ENCODE data around the gene FASN.

Gene FASN

GRCh38 chr17:82072827-82073226 is 25.2 kb downstream of the FASN start:
- DNase-seq, result no peak

DNA sequence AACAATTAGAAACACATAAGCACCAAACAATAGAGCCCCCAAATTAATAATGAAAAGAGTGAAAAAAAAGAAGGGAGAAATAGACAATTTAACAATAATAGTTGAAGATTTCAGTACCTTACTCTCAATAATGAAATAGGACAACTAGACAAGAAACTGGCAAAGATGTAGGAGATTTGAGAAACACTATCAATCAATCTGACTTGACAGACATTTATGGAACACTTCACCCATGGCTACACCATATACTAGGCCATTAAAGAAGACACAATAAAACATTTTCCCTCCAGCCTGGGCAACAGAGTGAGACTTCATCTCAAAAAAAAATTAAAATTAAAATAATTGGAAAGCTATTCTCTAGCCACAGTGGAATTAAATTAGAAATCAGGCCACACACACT is 27.4 kb downstream of the FASN start:
- DNase-seq, result no peak

DNA sequence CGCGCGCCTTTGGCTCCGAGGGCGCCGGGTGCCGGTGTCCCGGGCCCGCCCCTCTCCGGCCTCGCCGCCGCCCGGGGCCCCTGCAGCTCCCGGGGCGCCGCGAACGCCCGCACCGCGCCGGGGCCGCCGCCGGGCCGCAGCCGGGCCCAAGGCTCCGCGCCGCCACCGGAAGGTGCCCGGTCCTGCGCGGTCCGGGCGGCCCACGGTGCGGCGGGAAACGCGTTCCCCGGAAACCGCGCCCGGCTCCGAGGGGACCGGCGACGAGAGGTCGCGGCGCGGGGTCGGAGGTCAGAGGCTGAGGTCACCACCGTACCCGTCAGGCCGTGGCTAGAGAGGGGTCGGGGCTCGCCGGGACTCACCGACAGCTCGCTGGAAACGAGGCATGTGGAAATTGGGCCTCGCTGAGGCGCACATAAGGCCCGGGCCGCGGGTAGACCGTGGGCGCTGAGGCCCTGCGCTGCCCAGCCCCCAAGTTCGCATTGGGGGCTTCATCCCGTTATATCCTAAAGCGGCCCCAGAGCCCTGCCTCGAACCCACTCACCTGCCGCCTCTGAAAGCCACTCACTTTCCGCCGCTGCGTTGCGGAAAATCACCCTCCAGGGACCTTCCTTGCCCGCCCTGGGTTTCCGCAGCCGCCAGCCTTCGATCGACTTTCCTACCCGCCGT is 32.3 kb downstream of the FASN start, which contains the start of gene DUS1L:
TSS of gene DUS1L (minus strand) at position 167 of the 666 bp plus-strand sequence. CDS start 745 bp downstream, outside the sequence.
- DNase-seq, result no peak

DNA sequence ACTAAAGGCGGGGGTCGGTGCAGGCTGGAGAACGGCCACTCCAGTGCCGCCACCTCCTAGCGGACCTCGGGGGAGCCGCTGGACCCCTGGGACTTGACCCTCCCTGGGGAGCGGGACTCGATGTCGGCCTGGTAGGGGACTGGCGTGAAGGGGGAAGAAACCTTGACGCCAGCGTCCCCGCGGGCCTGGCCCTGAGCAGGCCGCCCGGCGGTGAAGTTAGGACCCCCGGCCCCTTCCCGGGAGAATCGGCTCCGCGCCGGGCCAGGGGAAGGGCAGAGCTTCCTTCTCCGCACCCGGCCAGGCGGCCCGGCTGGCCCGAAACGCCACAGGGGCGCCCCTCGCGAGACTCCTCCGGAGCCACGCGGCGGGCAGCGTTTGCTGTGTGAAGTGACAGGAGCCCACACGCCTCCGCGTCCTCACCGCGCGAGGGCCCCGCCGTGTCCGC is 32.8 kb downstream of the FASN start:
- no peak for DNase-seq

DNA sequence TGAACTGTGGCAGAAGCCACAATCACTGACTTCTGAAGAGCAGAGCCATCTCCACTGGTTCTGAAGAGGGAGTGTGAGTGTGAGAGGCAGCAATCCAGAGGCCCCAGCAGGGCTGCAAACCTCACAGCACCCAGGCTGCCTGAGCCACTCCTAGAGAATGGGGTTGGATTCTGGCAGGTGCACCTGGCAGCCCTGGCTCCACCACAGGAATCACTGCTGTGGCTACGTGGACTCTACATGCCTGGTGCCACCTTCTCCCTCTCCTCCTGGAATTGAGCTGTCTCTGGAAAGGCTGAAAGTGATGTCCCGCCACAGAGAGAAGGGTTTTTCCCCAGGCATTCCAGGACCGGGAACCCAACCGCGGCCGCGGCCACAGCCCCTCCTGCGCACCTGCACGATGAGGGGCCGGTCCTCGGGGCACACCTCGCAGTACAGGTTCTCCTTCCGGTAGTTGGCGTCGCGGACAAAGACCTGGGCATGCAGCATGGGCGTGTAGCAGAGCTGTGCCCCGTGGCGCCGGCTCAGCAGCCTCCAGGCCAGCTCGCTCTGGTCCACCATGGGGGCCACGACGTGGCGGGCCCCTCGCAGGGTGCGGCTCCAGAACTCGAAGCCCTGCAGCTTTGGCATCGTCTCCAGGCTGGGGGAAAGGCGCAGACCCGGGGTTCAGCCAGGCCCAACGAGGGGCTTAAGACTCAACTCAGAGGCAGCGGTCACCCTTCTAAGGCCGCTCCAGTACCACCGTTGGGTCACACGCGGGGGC is 33.4 kb downstream of the FASN start:
- peak; percentile 8 for DNase-seq

GRCh38 chr17:82063424-82064415 is 34.3 kb downstream of the FASN start:
- DNase-seq, result no peak

- DNase-seq, result no peak
Observed at GRCh38 chr17:82062984-82063368, 35.1 kb downstream of the FASN start.

GRCh38 chr17:82062076-82062983 is 35.7 kb downstream of the FASN start:
- DNase-seq, result no peak

DNA sequence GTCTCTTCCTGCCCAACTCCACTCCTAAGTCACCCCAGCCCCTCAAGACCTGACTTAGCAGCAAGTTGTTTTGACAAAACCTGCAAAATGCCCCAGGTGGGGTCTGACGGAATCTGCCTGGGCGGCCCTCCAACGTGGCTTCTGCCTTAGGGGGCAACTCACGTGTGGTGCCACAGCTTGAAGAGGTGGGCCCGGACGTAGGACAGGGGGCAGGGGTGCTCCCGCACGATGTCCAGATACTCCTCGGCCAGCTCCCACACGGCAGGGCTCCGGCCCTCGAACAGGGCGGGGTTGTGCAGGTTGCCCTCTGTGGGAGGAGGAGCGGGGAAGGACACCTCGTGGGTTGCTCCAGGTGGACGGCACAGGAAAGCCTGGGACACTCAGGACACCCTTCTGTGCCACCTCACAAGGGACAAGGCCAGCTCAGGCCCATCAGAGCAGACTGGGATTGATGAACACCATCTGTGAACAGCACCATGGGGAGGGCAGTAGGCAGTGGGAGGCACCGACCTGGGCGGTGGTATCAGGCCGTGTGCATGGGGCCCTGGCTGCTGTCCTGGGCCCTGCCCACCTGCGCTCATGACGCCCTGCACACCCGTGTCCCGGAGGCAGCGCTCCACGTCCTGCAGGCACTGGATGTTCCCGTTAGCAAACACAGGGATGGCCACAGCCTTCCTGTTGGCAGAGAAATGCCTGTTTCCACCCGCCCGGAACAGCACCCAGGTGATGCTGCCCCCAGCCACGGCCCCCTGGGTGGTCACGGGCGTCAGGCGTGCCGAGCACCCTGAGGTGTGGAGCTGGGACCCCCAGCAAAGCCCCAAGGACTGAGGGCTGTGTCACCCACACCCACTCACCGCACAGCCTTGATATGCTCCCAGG is 36.8 kb downstream of the FASN start:
- DNase-seq, result no peak

DNA sequence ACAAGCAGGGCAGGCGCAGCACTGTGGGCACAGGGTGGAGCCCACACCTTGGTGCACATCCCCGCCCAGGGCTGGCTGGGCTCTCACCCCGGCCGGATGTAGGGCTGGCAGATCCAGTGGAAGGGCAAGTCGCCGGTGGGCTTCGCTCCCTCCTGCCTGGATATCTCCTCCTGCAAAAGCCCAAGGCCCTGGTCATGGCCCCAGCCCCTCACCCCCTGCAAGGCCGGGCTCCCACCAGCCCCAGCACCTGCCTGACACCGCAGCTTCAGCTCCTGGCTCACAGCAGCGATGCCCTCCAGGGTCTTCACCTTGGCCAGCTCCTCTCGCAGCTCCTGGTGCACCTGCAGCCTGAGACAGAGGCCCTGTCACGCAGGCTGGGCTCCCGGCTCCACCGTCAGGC is 37.4 kb downstream of the FASN start:
- DNase-seq, result no peak

DNA sequence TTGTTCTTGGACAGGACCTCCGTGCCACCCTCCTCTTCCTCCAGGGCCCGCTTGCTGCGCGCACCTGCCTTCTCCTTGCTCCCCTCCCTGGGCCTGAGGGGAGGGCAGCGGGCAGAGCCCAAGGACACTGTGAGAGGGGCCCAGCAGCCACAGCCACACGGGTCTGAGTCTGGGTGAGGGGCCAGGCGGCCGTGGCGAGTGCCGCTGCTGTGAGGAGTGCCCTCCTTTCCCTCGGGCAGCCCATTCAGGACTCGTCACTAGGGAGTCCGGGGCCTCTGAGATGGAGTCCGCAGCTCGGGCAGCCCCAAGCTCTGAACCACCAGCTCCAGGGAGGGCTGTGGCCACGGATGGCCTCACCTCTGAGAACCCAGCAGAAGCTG is 38.0 kb downstream of the FASN start:
- no peak for DNase-seq

GRCh38 chr17:82059272-82060000 is 38.6 kb downstream of the FASN start:
- no peak for DNase-seq

DNA sequence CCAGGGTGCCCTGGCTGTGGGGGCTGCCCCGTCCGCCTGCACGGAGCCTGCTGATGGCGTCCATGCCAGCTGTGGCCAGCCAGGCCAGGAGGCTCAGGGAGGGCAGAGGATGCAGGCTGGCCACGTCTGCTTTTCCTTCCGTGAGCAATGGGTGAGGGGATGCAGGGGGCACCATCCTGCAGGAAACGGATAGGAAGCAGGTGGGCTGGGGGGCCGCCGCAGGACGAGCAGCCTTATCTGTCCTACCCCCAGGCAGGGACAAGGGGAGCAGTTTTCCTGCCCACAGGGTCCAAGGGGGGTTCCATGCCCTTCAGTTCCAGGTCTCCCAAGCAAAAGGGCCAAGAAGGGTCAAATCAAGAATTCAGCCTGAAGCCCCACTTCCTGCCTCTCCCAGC is 39.2 kb downstream of the FASN start:
- no peak for DNase-seq

DNA sequence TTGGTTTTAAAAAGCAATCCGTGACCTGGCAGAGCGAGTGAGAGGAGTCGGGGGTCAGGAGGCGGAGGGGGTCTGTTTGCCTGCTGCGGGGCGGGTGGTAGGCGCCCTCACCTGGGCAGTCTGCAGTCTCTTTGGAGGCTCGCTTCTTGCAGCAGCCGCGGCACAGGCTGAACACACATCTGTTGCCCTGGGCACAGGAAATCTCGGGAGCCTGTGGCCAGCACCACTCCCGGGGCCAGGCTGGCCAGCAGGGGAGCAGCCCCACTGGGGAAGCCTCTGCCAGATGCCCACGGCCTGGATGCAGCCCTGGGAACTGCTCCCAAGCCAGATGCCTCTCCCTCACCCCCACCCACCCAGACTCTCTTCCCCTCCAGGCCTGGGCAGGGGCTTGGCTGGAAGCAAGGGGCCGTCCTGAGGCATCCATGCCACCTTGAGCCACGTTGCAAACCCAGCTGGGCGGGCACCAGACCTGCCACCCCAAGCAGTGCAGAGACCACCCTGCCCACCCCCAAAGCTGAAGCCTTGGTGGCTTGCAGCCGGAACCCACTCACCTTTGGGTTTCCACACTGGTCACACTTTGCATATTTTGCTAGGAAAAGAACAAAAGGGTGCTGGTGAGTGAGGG is 39.7 kb downstream of the FASN start:
- DNase-seq, result no peak

- DNase-seq, result no peak
Observed at GRCh38 chr17:82056729-82057621, 41.1 kb downstream of the FASN start.

GRCh38 chr17:82055965-82056728 is 41.9 kb downstream of the FASN start:
- DNase-seq, result no peak

DNA sequence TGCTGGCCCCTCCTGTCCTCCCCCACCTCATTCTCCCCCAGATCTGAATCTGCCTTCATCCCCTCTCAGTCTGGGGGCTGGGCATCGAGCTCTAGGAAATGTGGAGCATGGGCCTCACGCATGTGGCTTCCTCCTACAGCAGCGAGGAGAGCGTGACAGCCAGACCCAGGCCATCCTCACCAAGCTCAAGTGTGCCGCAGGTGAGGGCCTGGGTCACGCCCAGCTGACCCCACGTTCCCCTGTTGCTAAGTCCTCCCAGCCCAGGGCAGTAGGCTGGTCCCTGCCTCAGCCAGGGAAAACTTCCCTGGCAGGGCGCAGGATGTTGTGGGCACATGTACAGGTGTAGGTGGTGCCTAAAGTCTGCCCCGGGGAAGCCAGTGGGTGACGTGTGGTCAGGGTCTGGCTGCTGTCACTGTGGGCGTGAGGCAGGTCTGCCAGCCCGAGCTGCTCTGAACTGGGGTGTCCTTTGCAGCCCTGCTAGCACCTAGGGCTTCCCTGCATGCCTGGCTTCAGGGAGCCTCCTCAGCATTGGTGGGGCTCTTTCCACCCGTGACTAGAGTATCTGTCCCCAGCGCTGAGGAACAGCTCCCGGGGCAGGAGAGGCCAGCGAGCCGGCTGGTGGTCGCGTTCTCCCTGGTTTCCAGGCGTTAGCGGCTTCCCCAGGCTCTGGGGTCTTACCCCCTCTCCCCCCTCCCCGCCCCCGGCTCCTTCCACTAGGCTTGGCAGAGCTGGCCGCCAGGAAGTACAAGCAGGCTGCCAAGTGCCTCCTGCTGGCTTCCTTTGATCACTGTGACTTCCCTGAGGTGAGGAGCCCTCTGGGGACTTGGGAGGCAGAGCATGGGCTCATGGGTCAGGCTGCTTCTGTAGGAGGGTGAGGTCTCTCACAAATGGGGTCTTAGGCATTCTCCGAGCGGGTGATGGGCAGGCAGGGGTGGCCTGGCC is 42.7 kb downstream of the FASN start:
- DNase-seq, result no peak

All from NCI-H526 treated with DMSO at 0.1 percent for 48 hours (cell line).